ENCODE data around the gene ARHGAP6.

DNA sequence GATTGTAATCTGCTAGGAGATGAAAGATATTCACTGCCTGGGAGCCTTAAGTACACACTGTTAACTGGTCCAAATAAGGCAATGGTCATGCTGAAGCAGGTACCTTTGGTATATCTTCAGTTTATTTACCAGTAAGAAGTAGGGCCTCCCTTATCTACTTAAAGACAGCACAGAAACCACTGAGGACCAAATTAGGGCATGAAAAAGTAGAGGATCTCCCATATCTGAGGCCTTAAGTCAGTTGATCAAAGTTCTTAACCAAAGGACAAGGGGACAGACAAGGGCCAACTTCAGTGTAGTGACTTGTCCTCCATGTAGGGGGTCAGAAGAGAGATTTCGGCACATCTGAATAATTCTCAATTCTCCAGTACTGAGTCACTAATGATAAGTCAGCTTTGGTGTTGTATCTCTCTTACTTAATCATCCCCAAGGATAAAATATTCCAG lies 313.4 kb downstream of the ARHGAP6 start:
- TF ChIP-seq YY1 (IDR thresholded peaks at IDR 0.05; ENCODE audit: insufficient read depth, insufficient read length) (no peak), ZNF274 (IDR thresholded peaks at IDR 0.05; ENCODE audit: low read depth, low read length) (no peak), SUZ12 (IDR thresholded peaks at IDR 0.05; ENCODE audit: extremely low read depth, insufficient read depth, insufficient read length) (no peak)
